ENCODE results near the gene TSPOAP1. TPM values are rescaled to one million over a fixed set of nuclear protein-coding genes. Genes with fewer than 3 reads are reported as not detected.
A peak's percentile ranks its signal among the peaks of the same experiment; 100 is the strongest.

Gene TSPOAP1
- total RNA-seq, 1 donor = 0.86 TPM

DNA sequence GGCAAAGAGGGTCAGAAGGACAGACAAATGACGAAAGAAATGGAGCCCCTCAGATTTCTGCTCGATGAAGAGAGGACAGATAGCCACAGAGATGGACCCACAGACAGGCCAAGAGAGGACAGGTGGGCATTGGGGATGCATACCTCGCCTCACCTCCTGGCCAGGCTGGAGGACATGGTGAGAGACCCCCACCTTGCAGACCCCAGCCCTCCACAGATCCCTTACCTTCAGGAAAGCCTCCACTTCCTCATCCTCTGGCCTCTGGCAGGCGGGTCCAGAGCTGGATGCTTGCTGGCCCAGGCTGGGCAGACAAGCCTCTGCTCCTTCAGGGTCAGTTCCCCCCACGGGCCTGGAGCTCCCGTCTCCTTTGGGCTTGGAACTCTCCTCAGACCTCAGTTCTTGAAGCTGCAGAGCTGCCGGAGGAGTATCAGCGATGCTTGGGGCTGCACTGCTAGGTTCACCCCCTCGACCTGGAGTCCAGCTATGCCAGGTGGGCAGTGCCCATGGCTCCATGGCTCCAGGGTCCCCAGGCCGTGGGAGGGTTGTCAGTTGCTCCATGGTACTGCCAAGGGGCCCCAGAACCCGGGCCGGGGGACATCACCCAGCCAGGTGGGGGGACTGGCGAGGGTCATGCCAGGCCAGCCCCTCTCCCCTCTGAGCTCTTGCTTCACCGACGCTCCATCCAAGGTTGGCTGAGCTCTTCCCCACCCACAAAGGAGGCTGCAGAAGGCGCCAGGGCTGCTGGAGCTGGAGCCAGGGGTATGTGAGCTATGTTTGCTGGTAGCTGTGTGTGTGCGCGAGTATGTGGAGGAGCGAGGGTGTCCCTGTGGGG, 1.0 kb downstream of the TSPOAP1 start:
- DNase-seq (ENCODE audit: low read depth) = no peak
- TF ChIP-seq CTCF (IDR thresholded peaks at IDR 0.05; ENCODE audit: insufficient read depth, low read depth, low read length) = no peak
- H3K4me3 ChIP-seq (ENCODE audit: low read depth, low read length) = no peak overlapping the region

GRCh38 chr17:58326609-58327362, 1.8 kb downstream of the TSPOAP1 start:
- TF ChIP-seq CTCF (IDR thresholded peaks at IDR 0.05; ENCODE audit: insufficient read depth, low read depth, low read length) = no peak
- no peak overlapping the region for H3K4me3 ChIP-seq (ENCODE audit: low read depth, low read length)
- DNase-seq (ENCODE audit: low read depth) = no peak

DNA sequence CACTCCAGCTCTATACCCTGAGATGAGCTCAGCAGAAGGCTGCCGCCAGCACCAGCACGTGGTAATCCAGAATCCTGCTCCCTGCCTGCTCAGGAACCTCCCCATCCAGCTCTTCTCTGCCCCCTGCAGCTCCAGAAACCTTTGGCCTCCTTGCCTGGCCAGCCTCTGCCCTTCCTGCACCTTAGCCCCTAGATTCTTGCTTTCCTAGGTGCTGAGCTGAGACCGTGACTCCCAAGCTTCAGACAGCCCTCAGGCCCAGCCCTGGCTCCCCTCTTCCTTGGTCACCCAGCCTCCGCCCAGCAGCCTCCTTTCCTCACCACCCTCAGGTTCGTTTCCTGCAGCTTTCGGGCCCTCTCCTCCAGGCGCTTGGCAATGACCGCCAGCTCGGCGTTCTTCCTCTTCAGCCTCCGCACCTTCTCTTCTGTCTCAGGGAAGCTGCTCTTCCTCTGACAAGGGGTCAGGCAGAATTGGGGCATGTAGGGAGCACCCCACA, 2.6 kb downstream of the TSPOAP1 start:
- no peak overlapping the region for H3K4me3 ChIP-seq (ENCODE audit: low read depth, low read length)
- no peak for DNase-seq (ENCODE audit: low read depth)
- no peak for TF ChIP-seq CTCF (IDR thresholded peaks at IDR 0.05; ENCODE audit: insufficient read depth, low read depth, low read length)

DNA sequence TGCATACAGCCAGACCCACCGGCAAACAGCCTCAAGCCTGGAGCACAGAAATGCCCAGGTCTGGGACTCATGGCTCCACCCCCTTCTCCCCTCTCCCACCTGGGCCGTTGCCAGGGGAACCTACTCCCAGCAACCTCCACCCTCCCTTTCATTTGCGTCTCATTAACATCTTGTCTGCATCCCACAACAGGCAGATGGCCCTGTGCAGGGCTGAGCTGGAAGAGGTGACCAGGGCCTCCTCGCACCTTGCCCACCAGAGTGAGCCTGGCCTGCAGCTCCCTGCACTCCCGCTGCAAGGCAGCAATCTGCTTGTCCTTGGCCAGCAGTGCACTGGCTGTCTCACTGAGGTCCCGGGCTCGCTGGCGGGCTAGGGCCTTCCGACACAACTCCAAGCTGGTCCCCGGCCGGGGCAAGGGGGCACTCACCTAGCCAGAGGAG, 3.3 kb downstream of the TSPOAP1 start:
- no peak for TF ChIP-seq CTCF (IDR thresholded peaks at IDR 0.05; ENCODE audit: insufficient read depth, low read depth, low read length)
- DNase-seq (ENCODE audit: low read depth) = no peak
- H3K4me3 ChIP-seq (ENCODE audit: low read depth, low read length) = no peak overlapping the region

- peak; percentile 10 for DNase-seq (ENCODE audit: low read depth)
- peak overlapping the region; percentile 56 for H3K4me3 ChIP-seq (ENCODE audit: low read depth, low read length)
- TF ChIP-seq CTCF (IDR thresholded peaks at IDR 0.05; ENCODE audit: insufficient read depth, low read depth, low read length) = no peak
These were observed 3.9 kb downstream of the TSPOAP1 start for GRCh38 chr17:58324409-58325288.

GRCh38 chr17:58324056-58324408, 4.6 kb downstream of the TSPOAP1 start:
- H3K4me3 ChIP-seq (ENCODE audit: low read depth, low read length) = no peak overlapping the region
- no peak for DNase-seq (ENCODE audit: low read depth)
- no peak for TF ChIP-seq CTCF (IDR thresholded peaks at IDR 0.05; ENCODE audit: insufficient read depth, low read depth, low read length)
